HG02678 (cell line): ENCODE results near the gene NRXN3.

Experiments used
- ATAC-seq: cut with Tn5 transposase; IDR thresholded peaks from one replicate; pipeline ENCODE4 v1.9.1; 2021; ENCODE audit warnings: mild to moderate bottlenecking, moderate library complexity; ENCODE audit not compliant: unreplicated experiment

The NRXN3 gene

GRCh38 chr14:78700236-78700635 lies 530.1 kb downstream of the NRXN3 start:
- ATAC-seq = no peak

GRCh38 chr14:78701246-78701645 lies 531.1 kb downstream of the NRXN3 start:
- no peak for ATAC-seq

- ATAC-seq = no peak
Measured at GRCh38 chr14:78704965-78705364, 534.8 kb downstream of the NRXN3 start.

GRCh38 chr14:78705989-78706388 lies 535.8 kb downstream of the NRXN3 start:
- ATAC-seq = no peak

GRCh38 chr14:78709795-78710557 lies 539.8 kb downstream of the NRXN3 start:
- ATAC-seq = no peak

DNA sequence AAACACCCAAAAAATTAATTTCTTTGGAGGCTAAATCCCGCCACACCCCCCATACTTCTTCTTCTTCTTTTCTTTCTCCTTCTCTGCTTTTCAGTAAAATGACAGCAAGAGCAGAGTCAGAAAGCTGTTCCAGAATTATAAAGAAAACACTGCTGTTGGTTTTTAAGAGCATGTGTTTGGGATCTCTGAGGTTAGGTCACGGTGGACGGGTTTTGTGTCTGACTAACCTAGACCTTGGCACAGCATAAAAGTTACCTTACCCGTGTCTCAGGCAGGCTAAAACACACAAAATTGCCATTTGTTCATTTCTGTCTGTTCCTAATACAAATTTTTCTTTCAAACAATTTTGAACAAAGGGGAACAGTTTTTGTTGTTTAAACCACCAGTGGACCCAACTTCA lies 540.8 kb downstream of the NRXN3 start:
- ATAC-seq = no peak

DNA sequence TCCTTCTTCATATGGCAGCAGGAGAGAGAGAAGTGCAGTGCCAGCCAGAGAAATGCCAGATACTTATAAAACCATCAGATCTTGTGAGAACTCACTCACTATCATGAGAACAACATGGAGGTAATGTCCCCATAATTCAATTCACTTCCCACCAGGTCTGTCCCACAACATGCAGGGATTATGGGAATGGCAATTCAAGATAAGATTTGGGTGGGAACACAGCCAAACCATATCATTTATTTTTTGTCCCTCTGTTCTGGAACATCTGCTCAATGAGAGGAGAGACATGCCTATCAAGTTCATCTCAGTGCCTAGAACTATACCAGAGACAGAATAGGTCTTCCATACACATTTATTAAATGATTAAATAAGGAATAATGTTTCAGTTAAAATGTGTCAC lies 543.5 kb downstream of the NRXN3 start:
- no peak for ATAC-seq

DNA sequence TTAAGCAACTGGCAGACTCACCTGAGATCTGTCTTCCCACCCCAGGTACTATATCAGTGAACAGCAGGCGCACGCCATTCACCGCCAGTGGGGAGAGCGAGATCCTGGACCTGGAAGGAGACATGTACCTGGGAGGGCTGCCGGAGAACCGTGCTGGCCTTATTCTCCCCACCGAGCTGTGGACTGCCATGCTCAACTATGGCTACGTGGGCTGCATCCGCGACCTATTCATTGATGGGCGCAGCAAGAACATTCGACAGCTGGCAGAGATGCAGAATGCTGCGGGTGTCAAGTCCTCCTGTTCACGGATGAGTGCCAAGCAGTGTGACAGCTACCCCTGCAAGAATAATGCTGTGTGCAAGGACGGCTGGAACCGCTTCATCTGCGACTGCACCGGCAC lies 544.5 kb downstream of the NRXN3 start:
- no peak for ATAC-seq

- ATAC-seq = no peak
Measured at GRCh38 chr14:78721756-78722480, 551.7 kb downstream of the NRXN3 start.

DNA sequence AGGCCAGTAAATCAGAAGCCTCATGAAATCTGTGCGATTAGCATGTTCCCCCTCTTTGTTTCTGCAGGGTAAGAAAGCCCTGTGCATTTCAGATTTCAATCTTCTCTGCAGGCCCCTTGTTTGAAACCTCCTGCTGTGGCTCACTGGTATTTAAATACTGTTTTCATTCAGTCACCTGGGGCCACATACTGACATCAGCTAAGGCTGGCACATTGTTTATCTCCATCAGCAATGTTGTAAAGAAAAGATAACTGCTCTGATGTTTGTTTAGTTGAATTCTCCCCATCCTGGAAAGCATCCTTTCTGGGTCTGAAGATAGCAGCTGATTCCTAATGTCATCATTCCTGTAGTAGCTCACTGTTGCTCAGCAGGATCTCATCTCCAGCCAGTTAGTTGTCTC lies 554.9 kb downstream of the NRXN3 start:
- no peak for ATAC-seq

DNA sequence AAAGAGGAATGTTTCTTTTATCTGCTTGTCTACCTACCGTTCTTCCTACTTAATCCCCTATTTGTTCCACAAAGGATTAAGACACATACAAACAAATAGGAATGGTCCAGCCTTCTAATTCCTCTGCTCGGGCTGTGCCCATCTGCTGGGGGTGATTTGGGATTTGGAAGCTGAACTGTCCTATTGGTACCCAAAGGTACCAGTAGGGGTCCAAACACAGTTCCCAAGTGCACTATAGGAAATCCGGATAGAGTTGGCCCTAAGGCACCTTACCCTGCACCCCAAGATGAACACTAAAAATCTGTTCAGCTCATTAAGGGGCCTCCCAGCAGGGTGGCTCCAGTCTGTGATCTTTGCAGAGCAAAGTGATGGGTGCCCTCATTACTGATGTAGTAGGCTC lies 566.9 kb downstream of the NRXN3 start:
- no peak for ATAC-seq

GRCh38 chr14:78737601-78738000 lies 567.4 kb downstream of the NRXN3 start:
- no peak for ATAC-seq

DNA sequence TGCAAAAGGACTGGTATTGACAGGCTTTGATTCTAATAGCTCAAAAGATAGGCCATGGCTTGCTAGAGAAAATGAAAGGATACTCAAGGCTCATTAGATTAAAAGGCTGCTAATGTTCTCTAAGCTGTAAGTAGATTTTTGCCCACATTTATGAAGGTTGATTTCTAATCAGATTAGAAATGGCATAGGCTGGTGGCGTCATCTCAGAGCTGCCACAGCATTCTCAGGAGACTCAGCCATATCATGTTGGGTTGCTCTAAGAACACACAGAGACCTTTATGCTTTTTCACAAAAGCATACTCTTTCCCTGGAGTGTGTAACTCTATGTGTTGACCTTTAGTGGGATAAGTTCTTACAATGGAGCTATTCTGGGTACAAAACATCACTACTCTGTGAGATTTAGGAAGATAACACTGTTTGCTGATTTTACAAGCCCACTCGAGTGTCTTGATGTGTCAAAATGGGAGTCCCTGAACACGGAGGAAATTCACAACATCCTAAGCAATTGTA lies 576.0 kb downstream of the NRXN3 start:
- ATAC-seq = no peak

DNA sequence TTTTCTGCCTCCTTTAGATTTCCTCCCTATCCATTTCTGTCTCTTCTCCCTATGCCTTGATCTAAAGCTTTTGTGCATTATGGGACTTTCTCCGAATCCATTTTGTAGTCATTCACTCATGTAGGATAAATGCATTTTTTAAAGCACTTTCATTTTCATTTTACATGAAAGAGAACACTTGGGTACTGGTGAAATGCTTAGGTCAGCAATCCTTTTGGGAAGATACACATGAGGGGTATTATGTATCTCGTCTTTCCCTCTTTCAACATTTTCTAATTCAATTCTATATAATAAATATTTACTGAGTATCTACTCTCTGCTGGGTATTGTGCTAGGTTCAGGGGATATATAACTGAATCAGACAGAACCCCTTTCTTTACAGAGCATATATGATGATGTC lies 577.6 kb downstream of the NRXN3 start:
- ATAC-seq = no peak

- no peak for ATAC-seq
Measured at GRCh38 chr14:78752518-78753188, 582.5 kb downstream of the NRXN3 start.

- ATAC-seq = no peak
Measured at GRCh38 chr14:78754059-78754458, 583.9 kb downstream of the NRXN3 start.

DNA sequence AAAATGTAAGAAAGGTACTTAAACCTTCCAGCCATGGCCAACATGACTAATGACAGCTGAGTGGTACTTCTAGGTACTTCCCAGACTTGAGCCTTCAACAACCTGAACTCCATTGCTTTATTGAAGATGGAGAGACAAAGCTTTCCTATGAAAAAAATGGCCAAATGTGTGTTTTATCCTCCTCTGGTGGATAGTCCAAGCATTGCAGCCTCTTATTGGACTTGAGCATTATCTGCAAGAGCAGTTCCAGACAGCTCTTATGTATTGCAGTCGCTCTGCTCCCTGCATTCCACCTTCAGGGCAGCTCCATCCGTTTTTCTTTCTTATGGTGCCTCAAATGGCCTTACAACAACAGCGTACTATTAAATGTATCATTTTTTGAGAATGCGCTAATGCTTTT lies 588.2 kb downstream of the NRXN3 start:
- ATAC-seq = peak; percentile 61

DNA sequence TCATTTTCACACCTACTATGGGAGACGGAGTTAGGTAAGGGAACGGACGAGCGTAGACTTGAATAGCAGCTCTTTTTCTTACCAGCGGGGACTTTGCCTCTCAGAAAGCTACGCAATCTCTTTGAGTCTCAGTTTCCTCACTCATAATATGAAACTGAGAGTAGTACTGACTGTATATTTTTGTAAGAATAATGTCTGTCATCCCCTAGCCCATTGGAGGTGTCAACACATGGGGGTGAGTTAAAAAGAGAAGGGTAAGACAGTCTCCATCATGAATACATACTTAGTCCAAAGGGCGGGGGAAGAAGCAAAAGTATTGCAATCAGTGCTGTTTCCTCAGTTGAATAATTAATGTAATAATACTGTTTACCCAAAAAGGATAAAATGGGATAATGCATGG lies 592.2 kb downstream of the NRXN3 start:
- ATAC-seq = no peak

DNA sequence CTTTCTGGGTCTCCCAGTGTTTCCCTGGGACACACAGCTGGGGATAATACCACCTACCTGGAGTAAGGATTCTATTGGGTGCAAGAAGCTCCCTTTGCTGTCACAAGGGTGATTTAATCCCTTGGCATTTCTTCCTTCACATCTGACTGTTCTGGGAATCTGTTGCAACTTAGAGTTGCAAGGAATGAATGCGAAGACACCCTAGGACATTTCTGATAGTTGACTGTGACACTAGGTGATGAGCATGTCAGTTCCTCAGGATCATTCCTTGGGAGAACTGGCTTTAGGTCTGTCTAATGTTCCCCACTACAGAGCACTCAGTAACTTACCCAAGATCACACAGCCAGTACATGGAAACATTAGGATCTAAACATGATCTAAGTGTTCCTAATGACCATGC lies 593.6 kb downstream of the NRXN3 start:
- ATAC-seq = no peak

GRCh38 chr14:78764240-78764639 lies 594.1 kb downstream of the NRXN3 start:
- no peak for ATAC-seq

- no peak for ATAC-seq
Measured at GRCh38 chr14:78764645-78765044, 594.5 kb downstream of the NRXN3 start.

DNA sequence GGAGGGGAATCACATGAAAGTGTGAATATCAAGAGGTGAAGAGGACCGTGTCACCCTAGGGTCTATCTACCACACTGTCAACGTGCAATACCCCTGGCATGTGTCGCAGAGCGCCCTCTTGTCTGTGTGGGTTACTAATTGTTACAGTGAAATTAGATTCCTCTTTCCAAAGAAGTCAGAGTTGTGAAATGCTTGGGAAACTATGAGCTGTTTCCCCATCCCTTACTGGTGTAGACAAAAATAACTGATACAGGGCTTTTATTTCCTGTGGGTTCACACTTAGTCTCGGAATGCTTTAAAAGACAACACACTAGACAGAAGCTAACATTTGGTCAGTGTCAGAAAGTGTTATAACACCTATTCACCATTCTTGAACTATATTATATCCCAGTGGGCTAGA lies 597.3 kb downstream of the NRXN3 start:
- no peak for ATAC-seq
